ENCODE measurements around the gene SNX10. TPM values are rescaled to one million over a fixed set of nuclear protein-coding genes. Genes with fewer than 3 reads are reported as not detected.

Gene SNX10
- total RNA-seq, result 0.19 and 0.28 TPM in 2 replicates

GRCh38 chr7:26291699-26292538 is at the start of gene SNX10:
SNX10 (plus strand) TSS chr7:26291862; CDS start chr7:26346443, 54,581 bp downstream.

Other genes starting within 250 kb of the SNX10 start
- gene NFE2L3, start 139.7 kb upstream of the SNX10 start, total RNA-seq, result 1.2 and 5.6 TPM in 2 replicates
- 49.0 and 187 TPM in 2 replicates for gene HNRNPA2B1, start 91.1 kb upstream of the SNX10 start, total RNA-seq
- gene CBX3, start 90.1 kb upstream of the SNX10 start, total RNA-seq, result 97.8 and 150 TPM in 2 replicates

Data from regular cardiac myocyte (primary cell).